ENCODE data around the gene OVCA2.

The OVCA2 gene

DNA sequence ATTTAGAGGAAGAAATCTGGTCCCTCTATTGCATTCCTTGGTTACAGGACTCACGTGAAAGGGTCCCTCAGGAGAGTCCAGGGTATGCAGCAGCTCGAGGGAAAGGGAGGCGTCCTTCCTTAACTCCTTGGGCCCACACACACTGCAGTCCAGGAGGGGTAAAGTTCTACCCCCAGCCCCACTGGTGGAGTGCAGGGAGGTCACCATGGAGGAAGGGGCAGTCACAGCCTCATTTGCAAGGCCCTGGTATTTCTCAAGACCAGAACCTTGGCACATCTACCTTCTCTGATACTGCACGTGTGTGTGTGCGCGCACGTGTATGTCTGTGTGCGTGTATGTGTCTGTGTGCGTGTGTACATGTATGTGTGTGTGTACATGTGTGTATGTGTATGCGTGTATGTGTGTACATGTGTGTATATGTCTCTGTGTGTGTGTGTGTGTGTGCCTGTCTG is 24.2 kb downstream of the OVCA2 start:
- DNase-seq (ENCODE audit: low read depth), result no peak

DNA sequence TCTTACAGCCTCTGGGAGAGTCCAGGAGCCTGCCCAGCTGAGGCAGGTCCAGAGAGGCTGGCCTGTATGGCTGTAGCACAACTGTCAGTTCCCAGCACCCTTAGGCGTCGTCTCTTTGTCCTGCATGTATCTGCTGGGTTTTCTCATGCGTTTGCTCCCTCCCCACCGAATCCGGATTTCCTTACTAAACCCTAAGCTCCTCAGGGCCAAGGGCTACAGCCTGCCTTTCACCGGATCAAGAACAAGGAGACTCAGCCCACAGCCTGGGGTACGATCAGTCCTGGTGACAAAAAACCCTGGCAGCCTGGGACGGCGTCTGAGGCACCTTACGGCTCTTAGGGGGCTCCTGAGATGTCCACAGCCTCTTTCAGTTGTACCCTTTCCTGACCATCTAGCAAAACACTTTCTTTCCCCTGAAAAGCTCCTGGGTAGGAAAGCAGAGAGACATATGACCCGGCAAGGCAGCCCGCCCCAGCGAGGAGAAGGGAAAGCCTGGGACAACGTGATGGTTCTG is 25.3 kb downstream of the OVCA2 start:
- no peak for DNase-seq (ENCODE audit: low read depth)

DNA sequence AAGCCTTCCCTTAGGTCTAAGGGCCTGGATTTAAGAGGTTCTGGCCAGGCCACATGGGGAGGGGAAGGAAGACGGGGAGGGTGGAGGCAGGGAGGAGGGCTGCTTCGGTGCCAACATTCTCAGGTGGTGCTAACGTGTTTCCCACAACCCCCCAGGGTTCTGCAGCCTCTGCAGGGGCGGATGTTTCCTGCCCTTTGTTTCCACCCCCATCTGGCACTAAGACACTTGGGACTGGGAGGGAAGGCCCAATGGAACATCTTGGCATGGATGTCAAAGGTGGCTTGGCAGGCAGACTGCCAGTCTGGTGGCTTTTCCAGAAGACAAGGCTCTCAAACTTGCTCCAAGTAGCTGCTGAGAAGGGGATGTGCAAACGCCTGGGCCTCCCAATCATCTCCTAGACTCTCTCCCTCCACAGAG is 25.8 kb downstream of the OVCA2 start:
- no peak for DNase-seq (ENCODE audit: low read depth)

DNA sequence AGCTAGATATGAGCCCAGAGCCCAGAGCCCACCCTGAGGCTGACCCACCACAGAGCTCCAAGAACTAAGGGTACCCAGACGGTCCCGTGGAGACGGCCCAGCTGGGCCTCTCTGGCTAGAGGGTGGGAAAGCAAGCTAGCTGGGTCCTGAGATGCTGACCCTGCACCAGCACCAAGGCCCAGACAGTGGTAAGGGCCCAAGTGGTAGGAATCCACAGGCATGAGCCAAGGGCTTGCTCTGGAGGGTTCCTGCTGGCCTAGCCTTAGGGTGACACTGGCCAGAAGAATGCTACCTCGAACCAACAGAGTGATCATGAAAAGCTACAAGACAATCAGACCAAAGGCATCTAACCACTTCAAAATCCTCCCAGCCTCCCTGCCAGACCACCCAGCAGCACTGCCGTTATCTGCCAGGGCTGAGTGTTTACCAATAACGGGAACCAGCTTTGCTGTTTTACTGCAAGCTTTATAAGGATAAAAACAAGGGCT is 26.3 kb downstream of the OVCA2 start:
- no peak for DNase-seq (ENCODE audit: low read depth)

DNA sequence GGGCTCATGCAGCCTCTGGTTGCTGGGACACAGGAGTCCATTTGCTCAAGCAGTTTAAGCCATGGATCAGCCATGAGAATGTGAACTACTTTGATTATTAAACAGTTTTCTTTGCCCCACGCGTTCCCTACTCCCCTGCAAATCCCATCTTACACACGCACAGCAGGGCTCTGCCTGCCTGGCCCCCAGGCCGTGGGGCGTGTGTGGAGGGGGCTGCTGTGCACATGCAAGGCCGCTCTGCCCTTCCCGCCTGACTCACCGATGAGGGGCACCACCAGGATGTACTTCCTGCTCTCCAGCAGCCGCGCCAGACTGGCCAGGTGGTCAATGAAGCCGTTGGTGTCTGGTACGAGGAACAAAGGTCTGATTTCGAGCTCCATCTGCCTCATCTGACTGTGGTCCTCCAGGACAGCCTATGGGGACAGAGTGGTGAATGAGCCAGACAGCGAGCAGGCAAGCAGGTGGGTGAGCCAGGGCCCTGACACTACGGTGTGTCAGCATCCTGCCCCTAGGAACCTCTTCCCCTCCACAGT is 26.8 kb downstream of the OVCA2 start:
- DNase-seq (ENCODE audit: low read depth), result no peak

DNA sequence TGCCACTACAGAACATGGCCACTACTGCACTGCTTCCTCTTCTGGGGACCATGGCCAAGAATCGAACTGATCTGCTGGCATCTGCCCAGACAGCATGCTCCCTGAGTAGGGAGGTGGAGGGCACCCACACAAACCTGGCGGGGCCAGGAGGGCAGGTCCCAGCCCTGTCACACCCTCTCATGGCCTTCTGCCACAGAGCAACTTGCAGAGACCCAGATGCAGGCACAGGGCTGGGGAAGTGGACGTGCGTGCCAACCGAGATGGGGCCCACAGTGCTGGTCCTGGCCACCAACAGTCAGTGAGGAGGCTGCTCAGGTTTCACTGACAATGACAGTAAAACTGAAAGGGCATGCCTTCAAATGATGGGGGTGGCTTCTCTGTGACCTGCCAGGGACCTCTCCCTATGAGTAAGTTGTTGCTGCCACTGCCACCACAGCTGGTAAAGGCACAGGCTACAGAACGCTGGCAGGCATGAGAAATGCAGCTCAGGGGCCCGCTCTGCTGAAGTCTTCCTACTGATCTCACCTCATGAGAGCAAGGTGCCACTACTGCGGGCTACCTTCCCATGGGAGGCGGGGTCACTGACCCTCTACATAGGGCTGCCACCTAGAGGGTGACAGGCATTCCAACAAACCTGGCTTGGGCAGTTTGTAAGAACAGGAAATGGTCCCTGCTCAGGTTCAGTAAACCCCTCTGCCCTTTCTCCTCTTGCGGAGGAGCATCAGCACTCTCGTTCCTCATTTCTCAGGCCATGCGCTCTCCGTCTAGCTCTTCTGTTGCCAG is 28.6 kb downstream of the OVCA2 start:
- DNase-seq (ENCODE audit: low read depth), result no peak

DNA sequence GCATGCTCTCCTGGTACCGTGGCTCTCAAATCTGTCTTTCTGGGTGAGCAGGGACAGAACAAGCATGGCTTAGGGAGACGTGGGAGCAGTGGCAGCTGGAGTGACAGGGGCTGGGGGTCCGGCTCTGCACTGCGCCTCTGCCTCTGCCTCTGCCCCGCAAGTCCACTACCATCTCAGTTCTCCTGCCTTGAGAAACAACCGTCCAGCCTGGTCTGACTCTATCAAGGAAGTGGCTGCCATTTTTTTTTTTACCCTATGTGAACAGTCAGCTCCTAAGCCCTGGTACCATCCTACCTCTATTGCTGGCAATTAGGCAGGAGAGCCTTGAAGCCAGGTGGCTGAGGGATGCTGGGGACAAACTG is 29.2 kb downstream of the OVCA2 start:
- no peak for DNase-seq (ENCODE audit: low read depth)

DNA sequence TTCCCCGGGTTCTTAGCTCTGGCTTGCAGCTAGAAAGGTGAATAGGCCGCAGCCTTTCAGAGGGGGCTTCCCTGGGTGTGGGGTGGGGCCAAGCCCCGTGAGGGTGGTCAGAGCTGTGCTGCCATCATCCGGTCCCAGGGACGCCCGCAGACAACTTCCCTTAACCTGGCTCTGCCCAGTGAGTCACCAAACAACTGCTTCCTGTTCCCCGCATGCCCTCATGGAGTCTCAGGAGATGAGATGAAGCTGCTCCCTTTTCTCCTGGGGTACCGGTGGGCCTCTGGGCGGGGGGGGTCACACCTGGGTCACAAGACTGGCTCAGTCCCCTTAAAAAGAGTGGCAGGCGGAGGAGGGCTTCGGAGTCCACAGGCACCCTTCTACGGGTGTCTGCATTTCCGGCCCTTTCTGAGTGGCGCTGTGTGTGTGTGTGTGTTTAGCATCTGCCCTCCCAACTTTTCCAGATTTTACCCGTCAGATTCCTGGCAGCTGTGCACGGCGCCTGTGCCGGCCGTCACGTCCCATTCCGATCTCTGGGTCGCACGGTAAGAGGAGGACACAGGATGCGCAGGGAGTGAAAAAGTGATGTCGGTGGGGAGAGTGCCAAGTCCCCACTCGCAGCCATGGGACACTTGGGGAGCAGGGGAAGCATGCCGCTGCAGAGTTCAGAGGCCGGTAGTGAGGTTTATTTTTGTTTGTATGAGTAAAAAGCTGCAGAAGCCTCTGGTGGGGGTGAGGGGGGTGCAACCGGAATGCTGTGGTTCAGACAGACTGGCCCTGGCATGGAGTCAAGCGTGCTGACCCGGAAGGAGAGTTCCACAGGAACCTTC is 29.8 kb downstream of the OVCA2 start:
- no peak for DNase-seq (ENCODE audit: low read depth)

DNA sequence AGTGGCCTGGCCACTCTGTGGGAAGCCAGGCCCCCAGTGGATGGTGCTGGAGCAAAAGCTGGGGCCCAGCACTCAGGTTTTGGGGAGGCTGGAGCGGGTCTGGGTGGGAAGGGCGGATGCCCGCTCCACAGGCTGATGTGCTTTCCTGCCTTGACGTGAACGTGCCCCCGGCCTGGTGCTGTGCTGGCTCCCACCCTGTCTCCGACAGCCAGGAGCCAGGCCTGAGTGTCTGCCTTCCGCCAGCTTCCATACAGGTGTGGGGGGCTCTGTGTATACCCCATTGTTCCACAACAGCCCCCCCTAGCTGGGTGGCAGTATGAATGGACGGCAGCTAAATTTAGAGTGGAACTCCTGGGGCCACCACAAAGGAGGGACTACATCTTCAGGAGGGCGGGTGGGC is 33.1 kb downstream of the OVCA2 start:
- DNase-seq (ENCODE audit: low read depth), result no peak

DNA sequence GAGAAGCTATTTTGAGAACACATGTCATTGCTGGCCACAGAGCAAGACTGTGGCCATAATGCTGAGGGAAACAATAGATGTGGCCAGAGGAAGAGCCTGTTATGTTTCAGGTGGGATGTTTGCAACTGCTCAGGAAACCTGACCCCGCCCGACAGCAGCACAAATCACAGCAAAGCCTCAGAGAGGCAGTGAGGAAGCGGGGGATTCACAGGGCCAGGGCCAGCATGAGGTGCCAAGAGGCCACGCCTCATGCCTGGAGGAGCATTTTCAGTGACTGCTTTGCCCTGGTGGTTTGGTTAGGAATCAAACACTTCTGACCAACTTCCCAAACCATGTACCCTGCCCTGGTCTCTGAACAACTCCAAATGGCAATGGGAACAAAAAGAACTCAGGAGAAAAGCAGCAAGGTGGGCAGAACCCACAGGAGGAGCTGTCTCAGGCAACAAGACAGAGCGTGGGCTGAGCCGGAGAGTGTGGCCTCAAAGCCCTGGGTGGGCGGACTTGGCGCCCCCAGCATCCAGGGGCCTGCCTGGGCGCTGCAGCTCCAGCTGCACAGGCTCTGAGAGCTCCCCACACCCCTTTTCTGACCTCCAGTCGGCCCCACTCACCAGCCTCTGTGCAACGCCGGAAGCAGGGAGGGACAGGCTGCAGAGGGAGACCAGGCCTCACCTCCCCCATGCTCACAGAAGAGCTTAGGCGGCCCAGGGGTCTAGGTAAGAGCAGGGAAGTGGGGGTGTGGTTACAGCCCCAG is 33.7 kb downstream of the OVCA2 start:
- no peak for DNase-seq (ENCODE audit: low read depth)

DNA sequence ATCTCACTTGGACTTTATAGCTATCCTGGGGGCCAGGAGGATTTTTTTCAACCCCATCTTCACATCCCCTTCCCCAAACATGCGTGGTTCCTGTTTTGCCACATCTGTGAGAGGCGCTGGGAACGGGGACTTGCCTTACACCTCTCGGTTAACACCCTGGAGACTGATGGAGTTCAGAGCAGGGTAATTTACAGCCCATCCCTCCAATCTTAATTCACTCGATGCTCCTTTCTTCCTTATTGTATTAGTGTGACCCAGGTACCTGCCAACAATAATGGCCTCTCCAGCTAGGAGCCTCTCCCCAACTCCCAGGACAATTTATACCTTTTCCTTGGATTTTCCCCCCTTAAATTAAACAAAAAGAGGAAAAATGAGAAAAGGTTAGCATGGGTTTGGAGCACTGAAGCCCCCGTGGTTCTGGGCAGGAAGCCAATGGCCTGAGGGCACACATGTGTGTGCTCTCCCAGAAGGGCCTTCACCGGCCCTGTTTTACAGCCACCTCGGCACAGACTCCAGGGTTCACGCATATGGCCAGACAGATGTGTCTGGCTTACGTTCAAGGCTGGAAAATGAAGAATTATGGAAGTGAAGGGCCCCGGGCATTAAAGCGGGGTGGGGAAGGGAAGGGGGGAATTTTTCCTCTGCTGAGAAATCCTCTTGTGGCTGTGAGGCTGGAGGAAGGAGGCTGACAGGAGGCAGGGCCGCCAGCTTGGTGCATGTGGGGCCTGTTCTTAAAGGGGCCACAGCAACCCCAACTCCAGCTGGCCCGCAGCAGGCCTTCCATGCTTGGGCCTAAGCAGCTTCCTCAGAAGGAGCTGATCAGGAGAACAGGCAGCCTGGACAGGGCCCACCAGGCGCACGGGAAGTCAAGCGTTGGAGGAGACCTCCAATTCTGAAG is 34.5 kb downstream of the OVCA2 start:
- DNase-seq (ENCODE audit: low read depth), result no peak

DNA sequence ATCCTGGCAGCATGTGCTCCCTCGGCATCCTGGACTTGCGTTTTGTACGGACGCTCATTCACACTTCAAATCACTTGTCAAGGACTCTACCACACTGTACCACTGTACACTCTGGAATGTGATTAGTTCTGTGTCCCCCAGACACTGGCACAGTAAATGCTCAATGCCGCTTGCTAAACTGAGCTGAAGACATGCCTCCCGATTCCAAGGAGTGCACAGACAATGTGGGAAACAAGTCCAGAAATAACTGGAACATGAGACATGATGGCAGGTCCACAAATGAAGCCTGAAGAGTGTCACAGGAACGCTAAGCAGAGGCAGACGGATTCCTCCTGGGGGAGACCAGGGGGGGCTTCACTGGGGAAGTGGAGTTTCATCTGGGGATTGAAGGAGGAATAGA is 35.2 kb downstream of the OVCA2 start:
- DNase-seq (ENCODE audit: low read depth), result no peak

DNA sequence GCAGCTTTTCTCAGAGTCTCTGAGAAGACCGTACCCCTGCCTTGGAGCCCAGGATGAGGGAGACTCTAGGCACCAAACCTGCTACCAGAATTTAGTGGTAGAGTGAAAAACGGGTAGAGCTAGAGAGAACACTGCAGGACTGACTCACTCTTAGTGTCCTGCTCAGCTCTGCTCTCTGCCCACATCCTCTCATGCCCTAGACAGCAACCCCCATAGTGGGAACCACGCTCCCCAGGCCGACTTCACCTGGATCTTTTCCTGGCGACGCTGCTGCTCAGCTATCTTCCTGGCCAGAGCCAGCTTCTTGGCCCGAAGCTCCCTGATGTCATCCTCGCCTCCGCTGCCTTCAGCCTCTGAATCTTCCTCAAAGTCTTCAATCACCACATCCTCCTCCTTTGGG is 39.7 kb downstream of the OVCA2 start:
- no peak for DNase-seq (ENCODE audit: low read depth)

DNA sequence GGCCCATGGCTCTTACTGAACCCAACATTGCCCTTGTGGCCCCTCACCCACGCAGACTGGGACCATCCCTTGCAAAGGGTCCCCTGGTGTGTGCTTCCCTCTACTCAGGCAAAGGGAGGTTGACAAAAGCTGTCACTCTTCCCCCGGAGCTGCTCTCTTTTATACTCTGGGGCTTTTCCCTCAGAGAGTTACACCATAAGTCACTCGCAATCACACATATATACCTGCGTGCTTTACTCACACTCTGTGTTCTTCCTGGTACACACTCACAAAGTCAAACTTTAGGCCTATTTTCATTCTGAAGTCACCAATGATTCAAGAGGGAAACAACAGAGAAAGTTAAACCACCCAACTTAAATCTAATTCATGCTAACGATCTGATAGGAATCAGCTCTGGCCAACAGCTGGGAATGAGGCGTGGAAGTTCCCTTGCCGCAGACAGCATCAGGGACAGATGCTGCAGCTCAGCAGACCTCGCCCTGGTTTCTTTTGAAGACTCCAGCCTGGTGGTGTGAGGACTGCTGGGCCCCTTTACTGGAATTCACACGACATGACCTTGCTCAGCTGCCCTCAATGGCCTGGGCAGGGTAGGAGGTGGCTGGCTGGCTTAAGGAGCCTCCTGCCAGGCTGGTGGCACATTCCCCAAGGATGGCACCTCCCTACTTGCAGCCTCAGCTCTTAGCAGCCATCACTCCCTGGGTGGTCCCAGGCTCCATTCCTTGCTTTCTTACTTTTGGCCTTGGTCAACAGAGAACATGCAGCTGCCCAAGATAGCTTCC is 40.4 kb downstream of the OVCA2 start:
- DNase-seq (ENCODE audit: low read depth), result no peak

DNA sequence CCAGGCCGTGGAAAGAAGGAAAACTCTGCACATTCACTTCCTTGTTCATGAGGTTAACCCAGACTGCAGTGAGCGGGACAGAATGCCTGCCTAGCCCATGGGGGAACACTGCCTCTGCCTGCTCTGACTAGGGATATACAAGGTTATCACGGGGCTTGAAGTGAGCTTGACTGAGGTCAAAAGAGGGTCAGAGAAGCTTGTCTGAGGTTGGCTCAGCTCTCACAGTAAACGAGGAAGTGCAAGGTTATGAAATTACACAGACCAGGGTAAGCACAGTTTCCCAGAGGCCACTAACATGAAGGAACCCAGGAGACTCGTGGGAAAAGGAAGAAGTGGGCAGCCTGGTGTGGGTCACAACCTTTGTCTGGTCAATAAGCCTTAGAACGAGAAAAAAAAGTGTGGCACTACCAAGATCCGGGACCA is 41.8 kb downstream of the OVCA2 start:
- no peak for DNase-seq (ENCODE audit: low read depth)

DNA sequence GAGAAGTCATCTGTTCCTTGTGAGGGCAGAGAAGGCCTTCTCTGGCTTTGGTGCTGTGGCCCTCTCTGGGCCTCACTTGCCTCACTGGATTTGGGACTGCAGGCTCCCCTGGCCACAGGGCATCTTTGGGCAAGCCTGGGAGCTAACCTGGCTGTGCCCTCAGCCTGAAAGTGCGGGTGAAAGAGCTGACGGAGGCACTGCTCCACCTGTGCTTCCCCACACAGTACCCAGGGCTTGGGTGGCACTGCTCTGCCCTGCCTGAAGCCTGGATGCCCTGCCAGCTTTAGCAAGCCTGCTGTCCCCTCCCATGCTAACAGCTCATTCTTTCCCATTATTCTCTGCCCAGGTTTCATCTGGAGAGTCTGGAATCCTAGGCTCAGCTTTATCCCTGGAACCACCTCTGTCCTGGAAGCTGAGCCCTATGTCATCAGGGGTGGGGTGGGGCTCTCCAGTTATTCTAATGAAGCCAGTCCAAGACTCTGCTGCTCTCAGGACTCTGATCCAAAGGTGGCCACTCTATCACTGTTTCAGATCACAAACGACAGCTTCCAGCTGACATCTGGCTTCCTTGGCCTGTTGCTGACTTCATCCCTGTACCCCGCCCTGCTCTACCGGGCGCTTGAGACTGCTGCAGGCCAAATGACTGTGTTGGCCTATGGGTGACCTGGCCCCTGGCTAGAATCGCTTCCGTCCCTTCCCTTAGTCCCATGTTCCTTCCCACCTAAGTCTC is 42.4 kb downstream of the OVCA2 start:
- no peak for DNase-seq (ENCODE audit: low read depth)

DNA sequence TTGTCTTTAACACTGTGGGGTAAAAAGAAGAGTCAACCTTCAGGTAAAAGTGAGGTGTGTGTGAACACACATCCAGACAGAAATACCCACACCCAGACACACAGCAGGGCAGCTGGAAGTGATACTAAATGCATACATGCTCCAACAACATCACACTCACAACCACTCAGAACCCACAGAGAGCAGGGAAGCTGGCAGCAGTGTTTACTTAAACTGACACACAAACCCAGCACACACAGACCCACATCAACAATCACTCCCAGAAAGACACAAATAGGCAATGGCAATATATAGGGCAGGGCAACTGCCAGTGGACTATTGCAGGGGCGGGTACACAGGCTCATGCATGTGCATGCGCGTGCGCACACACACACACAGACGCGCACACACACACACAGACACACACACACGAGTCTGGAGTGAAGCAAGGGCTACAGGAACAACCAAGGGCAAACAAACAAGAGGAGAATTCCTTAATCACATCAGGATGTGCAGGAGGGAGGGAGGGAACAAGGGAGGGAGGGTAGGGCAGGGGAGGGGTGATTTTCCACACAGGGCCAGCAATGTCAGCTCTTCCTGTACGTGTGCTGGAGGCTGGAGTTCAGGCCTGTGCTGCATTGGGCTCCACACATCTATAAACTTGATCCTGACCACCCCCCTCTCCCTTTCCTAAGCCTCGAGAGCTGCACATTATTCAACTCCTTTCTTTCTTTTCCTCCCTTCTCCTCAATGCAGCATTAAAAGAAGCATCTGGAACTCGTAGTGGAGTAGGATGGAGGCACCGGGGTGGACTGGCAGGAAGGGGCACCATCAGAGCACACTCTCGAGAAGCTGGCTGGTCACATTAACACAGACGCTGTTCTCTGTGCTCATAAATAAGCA is 43.2 kb downstream of the OVCA2 start:
- DNase-seq (ENCODE audit: low read depth), result no peak

DNA sequence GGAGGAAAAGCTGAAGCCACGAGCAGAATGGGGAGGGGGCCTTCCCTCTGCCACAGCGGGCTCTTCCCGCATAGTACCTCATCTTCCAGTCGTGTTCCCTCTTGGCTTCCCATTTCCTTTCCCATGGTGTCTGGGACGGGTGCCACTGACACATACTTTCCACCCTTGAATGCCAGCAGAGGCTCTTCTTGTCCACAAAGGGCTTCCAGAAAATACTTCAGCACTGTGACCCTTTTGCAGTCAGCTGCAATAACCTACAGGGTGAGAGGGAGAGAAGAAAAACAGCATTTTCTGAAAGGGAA is 43.8 kb downstream of the OVCA2 start:
- no peak for DNase-seq (ENCODE audit: low read depth)

DNA sequence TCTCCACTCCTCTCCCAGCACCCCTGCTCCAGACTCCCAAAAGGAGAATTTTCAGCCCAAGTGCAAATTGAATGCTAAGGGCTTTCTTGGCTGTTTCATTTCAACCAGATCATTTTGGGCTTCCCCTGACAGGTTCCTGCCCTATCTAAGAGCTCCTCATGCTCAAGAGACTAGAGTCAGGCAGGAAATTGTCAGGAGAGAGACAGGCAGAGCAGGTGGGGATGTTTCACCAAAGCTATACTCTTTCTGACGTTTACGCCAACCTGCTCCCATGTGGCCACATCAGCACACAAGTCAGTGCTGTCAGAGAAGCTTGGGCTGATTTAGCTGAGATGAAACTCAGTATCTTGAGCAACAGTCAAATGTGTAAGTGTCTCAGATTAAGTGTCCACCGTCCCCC is 44.5 kb downstream of the OVCA2 start:
- DNase-seq (ENCODE audit: low read depth), result no peak
